IMR-90 (cell line): ENCODE measurements around the gene GUCY2D.

Source experiments
- BHLHE40 ChIP-seq: fragments of 150-350 bp; IDR thresholded peaks from 2 replicates; pipeline ENCODE4 v1.6.1; 2016; ENCODE audit warnings: mild to moderate bottlenecking, low read depth, low read length
- CEBPB ChIP-seq: IDR thresholded peaks from 2 replicates; pipeline ENCODE4 v1.6.1; 2012; ENCODE audit warnings: low read depth, low read length, improper control_type of control experiment
- CHD1 ChIP-seq: IDR thresholded peaks from 2 replicates; pipeline ENCODE4 v1.6.1; 2012; ENCODE audit warnings: low read depth, low read length, improper control_type of control experiment
- CTCF ChIP-seq: conservative IDR thresholded peaks from 2 replicates; pipeline ENCODE4 v1.5.1; 2012; ENCODE audit warnings: mild to moderate bottlenecking, low read depth, low read length, improper control_type of control experiment
- ELK1 ChIP-seq: fragments of 150-350 bp; IDR thresholded peaks from 2 replicates; pipeline ENCODE4 v1.6.1; 2016; ENCODE audit warnings: low read depth, mild to moderate bottlenecking, low read length, moderate library complexity, borderline replicate concordance
- FOS ChIP-seq: fragments of 150-350 bp; IDR thresholded peaks from 2 replicates; pipeline ENCODE4 v1.6.1; 2016; ENCODE audit warnings: low read depth, low read length
- MAFK ChIP-seq: IDR thresholded peaks from 2 replicates; pipeline ENCODE4 v1.6.1; 2012; ENCODE audit warnings: low read depth, low read length, improper control_type of control experiment
- MXI1 ChIP-seq: IDR thresholded peaks from 2 replicates; pipeline ENCODE4 v1.6.1; 2012; ENCODE audit warnings: low read depth, mild to moderate bottlenecking, low read length, moderate library complexity, borderline replicate concordance
- POLR2A ChIP-seq: IDR thresholded peaks from 2 replicates; pipeline ENCODE4 v1.6.1; 2012; ENCODE audit warnings: mild to moderate bottlenecking, low read depth, low read length
- RAD21 ChIP-seq: IDR thresholded peaks from 2 replicates; pipeline ENCODE4 v1.6.1; 2012; ENCODE audit warnings: low read length, improper control_type of control experiment
- RCOR1 ChIP-seq: IDR thresholded peaks from 2 replicates; pipeline ENCODE4 v1.6.1; 2012; ENCODE audit warnings: mild to moderate bottlenecking, low read length, improper control_type of control experiment; ENCODE audit not compliant: insufficient replicate concordance
- RFX5 ChIP-seq: IDR thresholded peaks from 2 replicates; pipeline ENCODE4 v1.8.0; 2012; ENCODE audit warnings: low read depth, mild to moderate bottlenecking, low read length, moderate library complexity
- SMC3 ChIP-seq: fragments of 150-350 bp; IDR thresholded peaks from 2 replicates; pipeline ENCODE4 v1.6.1; 2016; ENCODE audit warnings: low read depth, mild to moderate bottlenecking, antibody characterized with exemption, low read length, moderate library complexity
- USF2 ChIP-seq: fragments of 150-350 bp; IDR thresholded peaks from 2 replicates; pipeline ENCODE4 v1.6.1; 2017; ENCODE audit warnings: mild to moderate bottlenecking, antibody characterized with exemption, low read length, low read depth

- TF ChIP-seq POLR2A = no peak
- no peak for TF ChIP-seq ELK1
- no peak for TF ChIP-seq MXI1
- no peak for TF ChIP-seq CTCF
- no peak for TF ChIP-seq MAFK
- no peak for TF ChIP-seq CHD1
- no peak for TF ChIP-seq RAD21
- no peak for TF ChIP-seq RFX5
- no peak for TF ChIP-seq USF2
- no peak for TF ChIP-seq CEBPB
- no peak for TF ChIP-seq SMC3
- TF ChIP-seq RCOR1 = no peak
- TF ChIP-seq BHLHE40 = no peak
- no peak for TF ChIP-seq FOS
Measured at GRCh38 chr17:8005967-8006730, 3.7 kb downstream of the GUCY2D start.
